Measurements from ENCODE around the gene SPECC1. TPM values are rescaled to one million over a fixed set of nuclear protein-coding genes. Genes with fewer than 3 reads are reported as not detected.

Gene SPECC1
- total RNA-seq, 6 donors from 2014 or later, result 21.8 to 65.0 (median 33.9) TPM

GRCh38 chr17:20200865-20201458, 191.8 kb downstream of the SPECC1 start:
- Histone ChIP-seq H3K9me3 (no peaks in the 10 kb centered on the region), H3K36me3 (no peaks in the 10 kb centered on the region), H3K4me1 (peaks cover 0 to under 1% (median 0%) of the 10 kb centered on the region in 4 donors), H3K27ac (no peak overlapping the region), H3K4me3 (no peak overlapping the region), H3K27me3 (no peaks in the 10 kb centered on the region)
- DNase-seq, result no peak
- no peak for TF ChIP-seq EP300 (IDR thresholded peaks at IDR 0.05)
- no peak for TF ChIP-seq POLR2A (IDR thresholded peaks at IDR 0.05)
- TF ChIP-seq CTCF (IDR thresholded peaks at IDR 0.05), result no peak
- no peak for TF ChIP-seq POLR2AphosphoS5 (IDR thresholded peaks at IDR 0.05)
- ATAC-seq (ENCODE audit: low FRiP score in 2 of 2), result no peak
- 90 to 91% methylated on average over 10 of the region's 10 CpGs for WGBS, 2 donors

- Histone ChIP-seq H3K27me3 (no peaks in the 10 kb centered on the region), H3K4me3 (no peak overlapping the region), H3K9me3 (no peaks in the 10 kb centered on the region), H3K4me1 (peaks cover 0 to 4% (median 1%) of the 10 kb centered on the region in 4 donors), H3K27ac (no peak overlapping the region), H3K36me3 (no peaks in the 10 kb centered on the region)
- WGBS, 2 donors, result 73 to 88% methylated on average over 3 of the region's 3 CpGs
- DNase-seq, result no peak
- TF ChIP-seq POLR2AphosphoS5 (IDR thresholded peaks at IDR 0.05) (no peak), CTCF (IDR thresholded peaks at IDR 0.05) (no peak), POLR2A (IDR thresholded peaks at IDR 0.05) (no peak), EP300 (IDR thresholded peaks at IDR 0.05) (no peak)
- no peak for ATAC-seq (ENCODE audit: low FRiP score in 2 of 2)
These were observed 193.0 kb downstream of the SPECC1 start for GRCh38 chr17:20202141-20202621.

GRCh38 chr17:20203018-20203417, 193.9 kb downstream of the SPECC1 start:
- ATAC-seq (ENCODE audit: low FRiP score in 2 of 2) (no peak), DNase-seq (no peak)
- TF ChIP-seq POLR2A (IDR thresholded peaks at IDR 0.05), result no peak
- TF ChIP-seq POLR2AphosphoS5 (IDR thresholded peaks at IDR 0.05), result no peak
- no peak for TF ChIP-seq EP300 (IDR thresholded peaks at IDR 0.05)
- TF ChIP-seq CTCF (IDR thresholded peaks at IDR 0.05), result no peak
- Histone ChIP-seq H3K27ac (no peak overlapping the region), H3K4me1 (peaks cover 0 to 4% (median 1%) of the 10 kb centered on the region in 4 donors), H3K9me3 (no peaks in the 10 kb centered on the region), H3K27me3 (no peaks in the 10 kb centered on the region), H3K36me3 (no peaks in the 10 kb centered on the region), H3K4me3 (no peak overlapping the region)
- 94 to 96% methylated on average over 2 of the region's 2 CpGs for WGBS, 2 donors

GRCh38 chr17:20203761-20204263, 194.7 kb downstream of the SPECC1 start:
- Histone ChIP-seq H3K36me3 (no peaks in the 10 kb centered on the region), H3K4me1 (peaks cover 0 to 4% (median 1%) of the 10 kb centered on the region in 4 donors), H3K9me3 (no peaks in the 10 kb centered on the region), H3K27me3 (no peaks in the 10 kb centered on the region), H3K27ac (no peak overlapping the region), H3K4me3 (no peak overlapping the region)
- ATAC-seq (ENCODE audit: low FRiP score in 2 of 2), result peak in 1 of 2 donors; percentile 26
- no peak for TF ChIP-seq EP300 (IDR thresholded peaks at IDR 0.05)
- no peak for TF ChIP-seq CTCF (IDR thresholded peaks at IDR 0.05)
- no peak for TF ChIP-seq POLR2AphosphoS5 (IDR thresholded peaks at IDR 0.05)
- no peak for TF ChIP-seq POLR2A (IDR thresholded peaks at IDR 0.05)
- WGBS, 2 donors, result 78 to 85% methylated on average over 3 of the region's 3 CpGs
- DNase-seq, result no peak

- Histone ChIP-seq H3K27ac (no peak overlapping the region), H3K4me1 (peaks cover 0 to 4% (median 1%) of the 10 kb centered on the region in 4 donors), H3K36me3 (no peaks in the 10 kb centered on the region), H3K27me3 (no peaks in the 10 kb centered on the region), H3K9me3 (no peaks in the 10 kb centered on the region), H3K4me3 (no peak overlapping the region)
- no peak for ATAC-seq (ENCODE audit: low FRiP score in 2 of 2)
- 74 to 92% methylated on average over 5 of the region's 5 CpGs for WGBS, 2 donors
- DNase-seq, result no peak
- TF ChIP-seq POLR2AphosphoS5 (IDR thresholded peaks at IDR 0.05) (no peak), POLR2A (IDR thresholded peaks at IDR 0.05) (no peak), CTCF (IDR thresholded peaks at IDR 0.05) (no peak), EP300 (IDR thresholded peaks at IDR 0.05) (no peak)
These were observed 196.4 kb downstream of the SPECC1 start for GRCh38 chr17:20205609-20206008.
